HG02623 (cell line): ENCODE measurements around the gene APIP.

Source experiments
- ATAC-seq: cut with Tn5 transposase; IDR thresholded peaks from one replicate; pipeline ENCODE4 v1.9.1; 2021; ENCODE audit warnings: moderate library complexity; ENCODE audit not compliant: unreplicated experiment

APIP gene

GRCh38 chr11:34890812-34891211 lies 25.4 kb downstream of the APIP start:
- ATAC-seq = no peak

GRCh38 chr11:34890089-34890488 lies 26.1 kb downstream of the APIP start:
- no peak for ATAC-seq

GRCh38 chr11:34887260-34887659 lies 28.9 kb downstream of the APIP start:
- ATAC-seq = no peak

GRCh38 chr11:34886609-34887008 lies 29.6 kb downstream of the APIP start:
- no peak for ATAC-seq

GRCh38 chr11:34881900-34882299 lies 34.3 kb downstream of the APIP start:
- no peak for ATAC-seq

- no peak for ATAC-seq
Observed at GRCh38 chr11:34877375-34877975, 38.7 kb downstream of the APIP start.

GRCh38 chr11:34874202-34874601 lies 42.0 kb downstream of the APIP start:
- ATAC-seq = no peak

- no peak for ATAC-seq
Observed at GRCh38 chr11:34870548-34871196, 45.5 kb downstream of the APIP start.

GRCh38 chr11:34869425-34869824 lies 46.8 kb downstream of the APIP start:
- no peak for ATAC-seq

GRCh38 chr11:34866375-34866774 lies 49.8 kb downstream of the APIP start:
- no peak for ATAC-seq

GRCh38 chr11:34865261-34865660 lies 50.9 kb downstream of the APIP start:
- no peak for ATAC-seq

- ATAC-seq = no peak
Observed at GRCh38 chr11:34864424-34864823, 51.8 kb downstream of the APIP start.

GRCh38 chr11:34863048-34863447 lies 53.1 kb downstream of the APIP start:
- no peak for ATAC-seq

- no peak for ATAC-seq
Observed at GRCh38 chr11:34860518-34860917, 55.7 kb downstream of the APIP start.

- no peak for ATAC-seq
Observed at GRCh38 chr11:34860034-34860433, 56.1 kb downstream of the APIP start.

- ATAC-seq = no peak
Observed at GRCh38 chr11:34859496-34859895, 56.7 kb downstream of the APIP start.

GRCh38 chr11:34857463-34857862 lies 58.7 kb downstream of the APIP start:
- no peak for ATAC-seq

GRCh38 chr11:34856251-34856650 lies 59.9 kb downstream of the APIP start:
- no peak for ATAC-seq

GRCh38 chr11:34855754-34856095 lies 60.5 kb downstream of the APIP start:
- no peak for ATAC-seq

- no peak for ATAC-seq
Observed at GRCh38 chr11:34855021-34855753, 61.0 kb downstream of the APIP start.

GRCh38 chr11:34851916-34852315 lies 64.3 kb downstream of the APIP start:
- ATAC-seq = no peak

- no peak for ATAC-seq
Observed at GRCh38 chr11:34850334-34850733, 65.8 kb downstream of the APIP start.
